HG03460 (cell line): ENCODE measurements around the gene GPR146.
"Not testable (repeated sequence)": the region's sequence is repeated elsewhere in the genome, so short reads cannot be mapped to it uniquely, and the experiment has no call there.

Experiments used
- ATAC-seq: cut with Tn5 transposase; IDR thresholded peaks from one replicate; pipeline ENCODE4 v1.9.1; 2021; ENCODE audit not compliant: unreplicated experiment

Gene GPR146

GRCh38 chr7:1044189-1045068, at the start of gene GPR146:
Gene GPR146 (plus strand): TSS chr7:1044546. CDS start chr7:1057516, 12,970 bp downstream.
- peak; percentile 86 for ATAC-seq

GRCh38 chr7:994592-995308, 49.6 kb upstream of the GPR146 start:
- no peak for ATAC-seq

- ATAC-seq: no peak
Measured at GRCh38 chr7:995571-995970, 48.8 kb upstream of the GPR146 start.

- ATAC-seq: no peak
Measured at GRCh38 chr7:996079-996872, 48.1 kb upstream of the GPR146 start.

- ATAC-seq: no peak
Measured at GRCh38 chr7:997404-998395, 46.6 kb upstream of the GPR146 start.

- ATAC-seq: no peak
Measured at GRCh38 chr7:999149-999879, 45.0 kb upstream of the GPR146 start.

- no peak for ATAC-seq
Measured at GRCh38 chr7:999941-1000935, 44.1 kb upstream of the GPR146 start.

- ATAC-seq: not testable (repeated sequence)
Measured at GRCh38 chr7:1001069-1001770, 43.1 kb upstream of the GPR146 start.

- not testable (repeated sequence) for ATAC-seq
Measured at GRCh38 chr7:1002026-1002425, 42.3 kb upstream of the GPR146 start.

- not testable (repeated sequence) for ATAC-seq
Measured at GRCh38 chr7:1002445-1002844, 41.9 kb upstream of the GPR146 start.

- no peak for ATAC-seq
Measured at GRCh38 chr7:1004018-1004852, 40.1 kb upstream of the GPR146 start.

- ATAC-seq: no peak
Measured at GRCh38 chr7:1005303-1005702, 39.0 kb upstream of the GPR146 start.

GRCh38 chr7:1007901-1008300, 36.4 kb upstream of the GPR146 start:
- no peak for ATAC-seq

GRCh38 chr7:1008733-1009363, 35.5 kb upstream of the GPR146 start:
- ATAC-seq: no peak

GRCh38 chr7:1009747-1010146, 34.6 kb upstream of the GPR146 start:
- no peak for ATAC-seq

- ATAC-seq: no peak
Measured at GRCh38 chr7:1010226-1010625, 34.1 kb upstream of the GPR146 start.
